IMR-90 (cell line): Measurements from ENCODE around the gene PRKAG3. TPM values are rescaled to one million over a fixed set of nuclear protein-coding genes. Genes with fewer than 3 reads are reported as not detected.

Experiments
- ATAC-seq: fragments of 200-7000 bp; cut with Tn5 transposase; 2 replicates; pipeline ENCODE4 v1.9.1; 2020; ENCODE audit warnings: low read depth, mild to moderate bottlenecking, moderate library complexity
- BruUV-seq: library from RNA; stranded (reverse); fragments of 400-500 nt; replicated peaks from 2 replicates; lab custom pipeline; 2021; lab: Mats Ljungman, UMichigan
- CTCF ChIA-PET: fragments of 300-600 bp; formaldehyde crosslinking; extraction: SDS; loops from one replicate; lab custom pipeline; 2021; ENCODE audit warnings: antibody characterized with exemption; lab: Yijun Ruan, JAX
- POLR2A ChIA-PET: fragments of 300-600 bp; sonication (Branson Sonifier 250); formaldehyde crosslinking; loops from one replicate; lab custom pipeline; 2022; ENCODE audit warnings: antibody characterized with exemption; ENCODE audit not compliant: unreplicated experiment; lab: Charles Lee
- DNase-seq: peaks from one replicate; pipeline ENCODE4 v3.0.0; 2013
- H2AFZ ChIP-seq: replicated peaks from 2 replicates; pipeline ENCODE3; 2013; ENCODE audit warnings: low read length, mild to moderate bottlenecking; ENCODE audit not compliant: poor library complexity
- H2AK5ac ChIP-seq: 2 replicates; pipeline ENCODE4 v1.6.1; 2013; ENCODE audit warnings: low read depth, low read length, inconsistent platforms
- H2AK9ac ChIP-seq: replicated peaks from 2 replicates; pipeline ENCODE3; 2013; ENCODE audit warnings: mild to moderate bottlenecking, low read depth, low read length, moderate library complexity; ENCODE audit not compliant: poor library complexity
- H2BK120ac ChIP-seq: 2 replicates; pipeline ENCODE4 v1.6.1; 2013; ENCODE audit warnings: low read depth, low read length, inconsistent platforms
- H2BK15ac ChIP-seq: 3 replicates; pipeline ENCODE4 v1.6.1; 2013; ENCODE audit warnings: low read depth, low read length, inconsistent platforms
- H2BK20ac ChIP-seq: 2 replicates; pipeline ENCODE4 v1.6.1; 2013; ENCODE audit warnings: low read depth, mild to moderate bottlenecking, inconsistent platforms, low read length, moderate library complexity
- H2BK5ac ChIP-seq: 2 replicates; pipeline ENCODE4 v1.6.1; 2013; ENCODE audit warnings: mild to moderate bottlenecking, low read depth, low read length, inconsistent platforms; ENCODE audit not compliant: poor library complexity, severe bottlenecking
- H3K14ac ChIP-seq: replicated peaks from 2 replicates; pipeline ENCODE4 v1.6.1; 2013; ENCODE audit warnings: low read depth, low read length, inconsistent platforms
- H3K18ac ChIP-seq: 2 replicates; pipeline ENCODE4 v1.6.1; 2013; ENCODE audit warnings: low read depth, low read length, control low read depth
- H3K23ac ChIP-seq: 2 replicates; pipeline ENCODE4 v1.6.1; 2013; ENCODE audit warnings: low read depth, low read length, inconsistent platforms
- H3K27ac ChIP-seq: 2 replicates; pipeline ENCODE4 v1.5.1; 2013; ENCODE audit warnings: mild to moderate bottlenecking, control low read depth, low read length; ENCODE audit not compliant: insufficient read depth
- H3K27me3 ChIP-seq: 2 replicates; pipeline ENCODE4 v1.6.1; 2013; ENCODE audit warnings: low read length; ENCODE audit not compliant: control insufficient read depth, insufficient read depth
- H3K36me3 ChIP-seq: 2 replicates; pipeline ENCODE4 v1.6.1; 2013; ENCODE audit warnings: low read length, mixed read lengths; ENCODE audit not compliant: control insufficient read depth, insufficient read depth
- H3K4ac ChIP-seq: 2 replicates; pipeline ENCODE4 v1.6.1; 2013; ENCODE audit warnings: low read depth, low read length, inconsistent platforms
- H3K4me1 ChIP-seq: 2 replicates; pipeline ENCODE4 v1.6.1; 2013; ENCODE audit warnings: low read length, mixed read lengths; ENCODE audit not compliant: control insufficient read depth, insufficient read depth
- H3K4me2 ChIP-seq: 2 replicates; pipeline ENCODE4 v1.6.1; 2013; ENCODE audit warnings: low read depth, mild to moderate bottlenecking, control low read depth, low read length, moderate library complexity
- H3K4me3 ChIP-seq: 2 replicates; pipeline ENCODE4 v1.5.1; 2013; ENCODE audit warnings: low read depth, mild to moderate bottlenecking, control low read depth, low read length, moderate library complexity; ENCODE audit not compliant: insufficient read depth
- H3K56ac ChIP-seq: 2 replicates; pipeline ENCODE4 v1.6.1; 2013; ENCODE audit warnings: low read length, inconsistent platforms; ENCODE audit not compliant: insufficient read depth; ENCODE audit errors: extremely low read depth
- H3K79me1 ChIP-seq, 2 experiments: 2 replicates each; pipeline ENCODE4 v1.6.1; 2013; ENCODE audit warnings: low read length in 2 of 2, inconsistent platforms in 1 of 2, low read depth in 1 of 2
- H3K9ac ChIP-seq: 2 replicates; pipeline ENCODE4 v1.6.1; 2013; ENCODE audit warnings: low read depth, low read length, control low read depth
- H3K9me1 ChIP-seq: 2 replicates; pipeline ENCODE4 v1.6.1; 2013; ENCODE audit warnings: low read length, inconsistent platforms; ENCODE audit not compliant: insufficient read depth
- H3K9me3 ChIP-seq: 2 replicates; pipeline ENCODE4 v1.6.1; 2013; ENCODE audit warnings: low read length; ENCODE audit not compliant: control insufficient read depth, insufficient read depth
- H4K20me1 ChIP-seq: 2 replicates; pipeline ENCODE4 v1.6.1; 2013; ENCODE audit warnings: low read length, inconsistent platforms; ENCODE audit not compliant: insufficient read depth
- H4K5ac ChIP-seq: 2 replicates; pipeline ENCODE4 v1.6.1; 2013; ENCODE audit warnings: mild to moderate bottlenecking, low read depth, low read length, control low read depth
- H4K8ac ChIP-seq, 2 experiments: 2 replicates each; pipeline ENCODE4 v1.6.1; 2013; ENCODE audit warnings: low read depth in 2 of 2, low read length in 2 of 2, control low read depth in 1 of 2, inconsistent platforms in 1 of 2
- H4K91ac ChIP-seq: 2 replicates; pipeline ENCODE4 v1.6.1; 2013; ENCODE audit warnings: low read depth, low read length, inconsistent platforms; ENCODE audit not compliant: insufficient read depth
- BHLHE40 ChIP-seq: fragments of 150-350 bp; IDR thresholded peaks from 2 replicates; pipeline ENCODE4 v1.6.1; 2016; ENCODE audit warnings: mild to moderate bottlenecking, low read depth, low read length
- CEBPB ChIP-seq: IDR thresholded peaks from 2 replicates; pipeline ENCODE4 v1.6.1; 2012; ENCODE audit warnings: low read depth, low read length, improper control_type of control experiment
- CHD1 ChIP-seq: IDR thresholded peaks from 2 replicates; pipeline ENCODE4 v1.6.1; 2012; ENCODE audit warnings: low read depth, low read length, improper control_type of control experiment
- CTCF ChIP-seq: conservative IDR thresholded peaks from 2 replicates; pipeline ENCODE4 v1.5.1; 2012; ENCODE audit warnings: mild to moderate bottlenecking, low read depth, low read length, improper control_type of control experiment
- ELK1 ChIP-seq: fragments of 150-350 bp; IDR thresholded peaks from 2 replicates; pipeline ENCODE4 v1.6.1; 2016; ENCODE audit warnings: low read depth, mild to moderate bottlenecking, low read length, moderate library complexity, borderline replicate concordance
- MAFK ChIP-seq: IDR thresholded peaks from 2 replicates; pipeline ENCODE4 v1.6.1; 2012; ENCODE audit warnings: low read depth, low read length, improper control_type of control experiment
- POLR2A ChIP-seq: IDR thresholded peaks from 2 replicates; pipeline ENCODE4 v1.6.1; 2012; ENCODE audit warnings: mild to moderate bottlenecking, low read depth, low read length
- RAD21 ChIP-seq: IDR thresholded peaks from 2 replicates; pipeline ENCODE4 v1.6.1; 2012; ENCODE audit warnings: low read length, improper control_type of control experiment
- RCOR1 ChIP-seq: IDR thresholded peaks from 2 replicates; pipeline ENCODE4 v1.6.1; 2012; ENCODE audit warnings: mild to moderate bottlenecking, low read length, improper control_type of control experiment; ENCODE audit not compliant: insufficient replicate concordance
- SMC3 ChIP-seq: fragments of 150-350 bp; IDR thresholded peaks from 2 replicates; pipeline ENCODE4 v1.6.1; 2016; ENCODE audit warnings: low read depth, mild to moderate bottlenecking, antibody characterized with exemption, low read length, moderate library complexity
- USF2 ChIP-seq: fragments of 150-350 bp; IDR thresholded peaks from 2 replicates; pipeline ENCODE4 v1.6.1; 2017; ENCODE audit warnings: mild to moderate bottlenecking, antibody characterized with exemption, low read length, low read depth
- WGBS, 2 experiments: methylation state at CpG; one replicate each; pipeline versions ENCODE4 v1.1.5 to v1.1.7; 2013; ENCODE audit warnings: missing lambda C conversion rate in 2 of 2; ENCODE audit not compliant: insufficient read length in 1 of 2; ENCODE audit errors: extremely low coverage in 2 of 2; 5-methylcytosine and 5-hydroxymethylcytosine counted together
- dilution Hi-C: fragments of 300-500 bp; cut with HindIII; formaldehyde crosslinking; loops from one replicate; pipeline ENCODE4 v1.14.3; 2018; ENCODE audit warnings: low sequenced_read_pairs; ENCODE audit not compliant: unreplicated experiment
- in situ Hi-C: fragments of 300-500 bp; cut with MboI; formaldehyde crosslinking; loops from 3 replicates; pipeline ENCODE4 v1.14.3; 2019; ENCODE audit warnings: low sequenced_read_pairs, inconsistent platforms, mixed read lengths
- intact Hi-C: fragments of 100-400 bp; cut with micrococcal nuclease; formaldehyde crosslinking; loops from 2 replicates; pipeline ENCODE4 v1.10.0; 2022
- polyA plus RNA-seq, 3 experiments: library from polyadenylated mRNA; depleted of rRNA; stranded (reverse); fragments of >200 nt; gene quantifications; 2 replicates each; pipeline ENCODE4 v1.2.3, GENCODE V29; 2012; ENCODE audit warnings: low replicate concordance in 1 of 3
- total RNA-seq: library from RNA; depleted of rRNA; stranded (reverse); fragments of >200 nt; gene quantifications from 2 replicates; pipeline ENCODE4 v1.2.3, GENCODE V29; 2012

Gene PRKAG3
- total and polyA plus RNA-seq, 2 of the 4 experiments (the other 2 are of a cell fraction), result not detected

- dilution Hi-C loops, result no loop called here
- H3K9me3 ChIP-seq, result no peaks in the 10 kb centered on the region
- H3K4me3 ChIP-seq, result no peak overlapping the region
- no peak overlapping the region for H4K91ac ChIP-seq
- H2BK120ac ChIP-seq, result no peak overlapping the region
- no peak overlapping the region for H2AK5ac ChIP-seq
- H2AFZ ChIP-seq, result no peak overlapping the region
- no peak overlapping the region; the same call in 1 of the 2 replicates for H3K27ac ChIP-seq
- no peak for TF ChIP-seq BHLHE40
- TF ChIP-seq CHD1, result no peak
- no peak for TF ChIP-seq MAFK
- no peak for TF ChIP-seq CTCF
- no peak for TF ChIP-seq SMC3
- TF ChIP-seq ELK1, result no peak
- TF ChIP-seq CEBPB, result no peak
- no peak for TF ChIP-seq RAD21
- TF ChIP-seq POLR2A, result no peak
- no peak for TF ChIP-seq USF2
- TF ChIP-seq RCOR1, result no peak
- intact Hi-C loops, result loop anchor here (5.0 kb wide), 1 partner anchor 75 kb away; no protein-coding TSS in a partner anchor
- no peak overlapping the region for H4K8ac ChIP-seq
- no peak overlapping the region for H4K5ac ChIP-seq
- H3K4ac ChIP-seq, result no peak overlapping the region
- BruUV-seq, result no TSS peak
- H2AK9ac ChIP-seq, result no peak overlapping the region
- H3K4me2 ChIP-seq, result no peak overlapping the region
- no peaks in the 10 kb centered on the region; a peak in 1 of 4 replicates for H3K79me1 ChIP-seq
- H3K4me1 ChIP-seq, result peaks cover 3% of the 10 kb centered on the region
- no peak for ATAC-seq
- H3K9me1 ChIP-seq, result peaks cover 5% of the 10 kb centered on the region; the same call in 1 of the 2 replicates
- ChIA-PET CTCF (interaction anchor here (0.6 kb wide), 1 partner anchor 342 kb away, joined by 4 read pairs; no protein-coding TSS in a partner anchor), POLR2A (no interaction called here)
- no peaks in the 10 kb centered on the region for H3K27me3 ChIP-seq
- peak; percentile 15 for DNase-seq
- no peak overlapping the region for H3K56ac ChIP-seq
- peak overlapping the region; percentile 33; the same call in 1 of the 2 replicates for H3K18ac ChIP-seq
- H2BK15ac ChIP-seq, result no peak overlapping the region
- H2BK5ac ChIP-seq, result no peak overlapping the region
- no CpG with 5 or more reads among the region's 4 CpGs for WGBS, 2 experiments
- no peak overlapping the region for H3K14ac ChIP-seq
- H3K36me3 ChIP-seq, result peaks cover 5% of the 10 kb centered on the region
- H4K20me1 ChIP-seq, result no peaks in the 10 kb centered on the region
- H3K23ac ChIP-seq, result no peak overlapping the region
- no peak overlapping the region for H2BK20ac ChIP-seq
- no peak overlapping the region for H3K9ac ChIP-seq
- in situ Hi-C loops, result no loop called here
These were observed 24.0 kb downstream of the PRKAG3 start for GRCh38 chr2:218807626-218808025.
